IMR-90 (cell line): ENCODE measurements around the gene TMEM63B.

ENCODE experiments used
- CEBPB ChIP-seq: IDR thresholded peaks from 2 replicates; pipeline ENCODE4 v1.6.1; 2012; ENCODE audit warnings: low read depth, low read length, improper control_type of control experiment
- CHD1 ChIP-seq: IDR thresholded peaks from 2 replicates; pipeline ENCODE4 v1.6.1; 2012; ENCODE audit warnings: low read depth, low read length, improper control_type of control experiment
- CTCF ChIP-seq: conservative IDR thresholded peaks from 2 replicates; pipeline ENCODE4 v1.5.1; 2012; ENCODE audit warnings: mild to moderate bottlenecking, low read depth, low read length, improper control_type of control experiment
- NFE2L2 ChIP-seq: fragments of 150-350 bp; IDR thresholded peaks from 2 replicates; pipeline ENCODE4 v1.6.1; 2016; ENCODE audit warnings: low read depth, mild to moderate bottlenecking, low read length
- POLR2A ChIP-seq: IDR thresholded peaks from 2 replicates; pipeline ENCODE4 v1.6.1; 2012; ENCODE audit warnings: mild to moderate bottlenecking, low read depth, low read length
- RCOR1 ChIP-seq: IDR thresholded peaks from 2 replicates; pipeline ENCODE4 v1.6.1; 2012; ENCODE audit warnings: mild to moderate bottlenecking, low read length, improper control_type of control experiment; ENCODE audit not compliant: insufficient replicate concordance
- RFX5 ChIP-seq: IDR thresholded peaks from 2 replicates; pipeline ENCODE4 v1.8.0; 2012; ENCODE audit warnings: low read depth, mild to moderate bottlenecking, low read length, moderate library complexity
- SMC3 ChIP-seq: fragments of 150-350 bp; IDR thresholded peaks from 2 replicates; pipeline ENCODE4 v1.6.1; 2016; ENCODE audit warnings: low read depth, mild to moderate bottlenecking, antibody characterized with exemption, low read length, moderate library complexity
- USF2 ChIP-seq: fragments of 150-350 bp; IDR thresholded peaks from 2 replicates; pipeline ENCODE4 v1.6.1; 2017; ENCODE audit warnings: mild to moderate bottlenecking, antibody characterized with exemption, low read length, low read depth

DNA sequence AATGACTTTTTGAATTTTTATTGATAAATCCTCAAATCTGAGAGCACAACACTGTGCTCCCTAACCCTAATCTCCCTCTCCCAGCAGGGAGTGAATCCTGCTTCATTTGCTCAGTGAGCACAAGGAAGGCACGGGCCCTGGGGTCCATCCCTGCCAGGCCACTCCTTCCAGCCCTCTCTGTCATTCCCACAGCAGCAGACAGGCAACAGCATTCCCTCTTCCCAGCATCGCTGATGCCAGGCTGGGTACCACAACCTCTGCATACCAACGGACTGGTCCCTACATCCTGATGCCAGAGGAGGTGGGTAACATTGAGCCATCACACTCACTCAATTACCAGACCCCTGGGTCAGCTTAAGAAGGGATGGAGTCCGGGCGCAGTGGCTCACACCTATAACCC, 34.3 kb upstream of the TMEM63B start:
- no peak for TF ChIP-seq CTCF
- no peak for TF ChIP-seq POLR2A
- TF ChIP-seq USF2: no peak
- no peak for TF ChIP-seq NFE2L2
- no peak for TF ChIP-seq SMC3
- TF ChIP-seq RCOR1: no peak
- TF ChIP-seq CEBPB: no peak
- TF ChIP-seq CHD1: no peak
- no peak for TF ChIP-seq RFX5
